ENCODE results near the gene GPR61. TPM values are rescaled to one million over a fixed set of nuclear protein-coding genes. Genes with fewer than 3 reads are reported as not detected.

The GPR61 gene
- total RNA-seq, 1 experiment from 2014 or later: not detected

DNA sequence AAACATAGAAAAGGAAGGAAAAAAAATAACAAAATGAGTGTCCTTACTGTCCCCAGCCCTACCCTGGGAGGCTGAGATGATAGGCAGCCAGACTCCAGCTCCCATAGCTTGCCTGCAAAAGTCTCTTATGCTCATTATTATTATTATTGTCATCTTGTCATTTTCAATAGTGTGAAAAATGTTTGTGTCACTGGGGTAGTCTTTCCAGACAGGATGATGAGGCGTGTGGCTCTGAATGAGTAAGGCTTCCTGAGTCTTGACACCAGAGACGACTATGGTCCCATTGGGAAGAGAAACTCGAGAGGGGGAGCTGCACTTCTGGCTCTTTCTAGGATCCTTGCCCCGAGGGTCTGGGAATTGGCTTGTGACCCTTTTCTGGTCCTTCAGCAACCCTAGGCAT is 46.9 kb upstream of the GPR61 start:
- TF ChIP-seq, protein P1, sequence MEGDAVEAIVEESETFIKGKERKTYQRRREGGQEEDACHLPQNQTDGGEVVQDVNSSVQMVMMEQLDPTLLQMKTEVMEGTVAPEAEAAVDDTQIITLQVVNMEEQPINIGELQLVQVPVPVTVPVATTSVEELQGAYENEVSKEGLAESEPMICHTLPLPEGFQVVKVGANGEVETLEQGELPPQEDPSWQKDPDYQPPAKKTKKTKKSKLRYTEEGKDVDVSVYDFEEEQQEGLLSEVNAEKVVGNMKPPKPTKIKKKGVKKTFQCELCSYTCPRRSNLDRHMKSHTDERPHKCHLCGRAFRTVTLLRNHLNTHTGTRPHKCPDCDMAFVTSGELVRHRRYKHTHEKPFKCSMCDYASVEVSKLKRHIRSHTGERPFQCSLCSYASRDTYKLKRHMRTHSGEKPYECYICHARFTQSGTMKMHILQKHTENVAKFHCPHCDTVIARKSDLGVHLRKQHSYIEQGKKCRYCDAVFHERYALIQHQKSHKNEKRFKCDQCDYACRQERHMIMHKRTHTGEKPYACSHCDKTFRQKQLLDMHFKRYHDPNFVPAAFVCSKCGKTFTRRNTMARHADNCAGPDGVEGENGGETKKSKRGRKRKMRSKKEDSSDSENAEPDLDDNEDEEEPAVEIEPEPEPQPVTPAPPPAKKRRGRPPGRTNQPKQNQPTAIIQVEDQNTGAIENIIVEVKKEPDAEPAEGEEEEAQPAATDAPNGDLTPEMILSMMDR (IDR thresholded peaks at IDR 0.05; ENCODE audit: unreplicated experiment): no peak
- no peak for DNase-seq
- intact Hi-C loops (cut with micrococcal nuclease; ENCODE audit: unreplicated experiment): no loop called here
- no peaks in the 10 kb centered on the region for H3K27me3 Mint-ChIP-seq (ENCODE audit: unreplicated experiment)
- H3K9me3 Mint-ChIP-seq (ENCODE audit: low read depth, unreplicated experiment): no peaks in the 10 kb centered on the region
- H3K4me3 Mint-ChIP-seq (ENCODE audit: low read depth, unreplicated experiment): no peak overlapping the region
- peaks cover 14% of the 10 kb centered on the region for H3K36me3 Mint-ChIP-seq (ENCODE audit: insufficient read depth, unreplicated experiment)
- H3K4me1 Mint-ChIP-seq (ENCODE audit: low read depth, unreplicated experiment): peaks cover 7% of the 10 kb centered on the region
- H3K27ac Mint-ChIP-seq (ENCODE audit: unreplicated experiment): no peak overlapping the region
- CTCF ChIA-PET: interaction anchor here (1.2 to 2.9 kb wide), 2 partner anchors 9 to 39 kb away, joined by 3 to 13 read pairs; partner anchors contain the start of gene ATXN7L2
- no TSS peak for BruUV-seq (replicated peaks)

DNA sequence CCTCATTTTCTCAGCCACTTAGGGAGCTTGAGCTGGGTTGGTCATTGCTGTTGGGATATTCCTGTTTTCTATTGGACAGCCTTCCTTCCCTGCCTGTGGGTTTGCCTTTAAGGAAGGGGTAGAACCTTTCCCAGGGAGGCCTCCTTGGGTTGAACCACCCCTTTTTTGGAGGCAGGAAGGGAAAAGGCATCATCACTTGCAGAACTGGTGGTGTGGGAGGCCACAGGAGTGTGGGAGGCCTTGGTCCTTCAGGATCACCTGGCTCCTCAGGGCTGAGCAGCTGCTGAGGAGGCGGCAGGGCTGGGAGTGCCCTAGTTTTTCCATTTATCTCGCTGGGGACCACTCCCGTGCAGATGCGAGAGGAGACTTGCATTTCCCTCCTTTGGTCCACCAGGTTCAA is 46.4 kb upstream of the GPR61 start:
- no peak overlapping the region for H3K4me3 Mint-ChIP-seq (ENCODE audit: low read depth, unreplicated experiment)
- no peak for DNase-seq

DNA sequence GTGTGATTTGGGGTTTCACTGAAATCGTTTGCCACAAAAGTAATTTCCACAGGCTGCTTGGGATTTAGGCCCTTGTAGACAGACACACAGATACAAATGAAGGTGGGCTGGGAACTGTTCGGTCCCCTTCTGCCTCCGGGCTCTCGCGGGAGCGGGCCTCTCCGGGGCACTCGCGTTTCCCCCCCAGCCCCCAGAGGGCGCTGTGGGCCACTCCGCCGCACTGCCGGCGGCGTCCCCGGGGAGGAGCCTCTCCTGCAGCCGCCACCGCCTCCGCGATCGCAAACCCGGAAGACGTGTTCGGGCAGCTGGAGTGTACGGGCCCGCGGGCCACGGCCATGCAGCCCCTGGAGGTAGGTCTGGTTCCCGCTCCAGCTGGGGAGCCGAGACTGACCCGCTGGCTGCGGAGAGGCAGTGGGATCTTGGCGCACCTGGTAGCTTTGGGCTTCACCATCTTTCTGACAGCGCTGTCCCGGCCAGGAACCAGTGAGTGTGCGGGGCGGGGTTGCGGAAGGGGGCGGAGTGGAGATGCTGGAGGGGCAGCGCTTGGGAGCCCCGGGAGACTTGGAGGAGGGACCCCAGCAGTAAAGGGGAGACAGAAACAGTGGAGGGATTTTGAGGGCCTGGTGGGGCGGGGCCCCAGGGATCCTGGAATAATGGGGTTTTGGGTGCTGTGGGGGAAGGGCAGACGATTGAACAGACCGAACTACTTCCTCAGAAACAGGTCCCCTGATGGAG is 45.7 kb upstream of the GPR61 start, which contains the start of gene CYB561D1:
Gene CYB561D1, plus strand, starts transcription at position 290 of the 735 bp plus-strand sequence. Its CDS starts 46 bp downstream, at position 336.
- DNase-seq: peak; percentile 90
- no TSS peak for BruUV-seq (replicated peaks)
- intact Hi-C loops (cut with micrococcal nuclease; ENCODE audit: unreplicated experiment): loop anchor here (1.0 kb wide), 1 partner anchor 38 kb away; no protein-coding TSS in a partner anchor
- H3K27ac Mint-ChIP-seq (ENCODE audit: unreplicated experiment): peak within 1 kb of the TSS; percentile 54
- H3K4me3 Mint-ChIP-seq (ENCODE audit: low read depth, unreplicated experiment): peak within 1 kb of the TSS; percentile 98
- TF ChIP-seq, protein P1 (IDR thresholded peaks at IDR 0.05; ENCODE audit: unreplicated experiment): peak; percentile 78
- H3K9me3 Mint-ChIP-seq (ENCODE audit: low read depth, unreplicated experiment): no peaks in the 10 kb centered on the region
- H3K4me1 Mint-ChIP-seq (ENCODE audit: low read depth, unreplicated experiment): peaks cover 7% of the 10 kb centered on the region
- CTCF ChIA-PET: interaction anchor here (2.9 kb wide), 1 partner anchor 38 kb away, joined by 13 read pairs; no protein-coding TSS in a partner anchor
- H3K27me3 Mint-ChIP-seq (ENCODE audit: unreplicated experiment): no peaks in the 10 kb centered on the region
- H3K36me3 Mint-ChIP-seq (ENCODE audit: insufficient read depth, unreplicated experiment): peaks cover 14% of the 10 kb centered on the region

More for the DNA sequence above, 46.4 kb upstream of the GPR61 start:
- Mint-ChIP-seq H3K36me3 (ENCODE audit: insufficient read depth, unreplicated experiment) (peaks cover 14% of the 10 kb centered on the region), H3K27ac (ENCODE audit: unreplicated experiment) (no peak overlapping the region), H3K27me3 (ENCODE audit: unreplicated experiment) (no peaks in the 10 kb centered on the region), H3K4me1 (ENCODE audit: low read depth, unreplicated experiment) (peaks cover 7% of the 10 kb centered on the region), H3K9me3 (ENCODE audit: low read depth, unreplicated experiment) (no peaks in the 10 kb centered on the region)
- TF ChIP-seq, protein P1 (IDR thresholded peaks at IDR 0.05; ENCODE audit: unreplicated experiment): no peak
- intact Hi-C loops (cut with micrococcal nuclease; ENCODE audit: unreplicated experiment): no loop called here
- CTCF ChIA-PET: interaction anchor here (2.9 kb wide), 1 partner anchor 39 kb away, joined by 13 read pairs; no protein-coding TSS in a partner anchor
- BruUV-seq (replicated peaks): no TSS peak

DNA sequence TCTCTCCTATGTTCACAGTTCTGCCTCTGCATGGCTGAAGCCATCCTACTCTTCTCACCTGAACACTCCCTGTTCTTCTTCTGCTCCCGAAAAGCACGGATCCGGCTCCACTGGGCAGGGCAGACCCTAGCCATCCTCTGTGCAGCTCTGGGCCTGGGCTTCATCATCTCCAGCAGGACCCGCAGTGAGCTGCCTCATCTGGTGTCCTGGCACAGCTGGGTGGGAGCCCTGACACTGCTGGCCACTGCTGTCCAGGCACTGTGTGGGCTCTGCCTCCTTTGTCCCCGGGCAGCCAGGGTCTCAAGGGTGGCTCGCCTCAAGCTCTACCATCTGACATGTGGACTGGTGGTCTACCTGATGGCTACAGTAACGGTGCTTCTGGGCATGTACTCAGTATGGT is 43.9 kb upstream of the GPR61 start:
- Mint-ChIP-seq H3K4me3 (ENCODE audit: low read depth, unreplicated experiment) (no peak overlapping the region), H3K27me3 (ENCODE audit: unreplicated experiment) (no peaks in the 10 kb centered on the region), H3K27ac (ENCODE audit: unreplicated experiment) (no peak overlapping the region), H3K36me3 (ENCODE audit: insufficient read depth, unreplicated experiment) (peaks cover 14% of the 10 kb centered on the region), H3K4me1 (ENCODE audit: low read depth, unreplicated experiment) (peaks cover 7% of the 10 kb centered on the region), H3K9me3 (ENCODE audit: low read depth, unreplicated experiment) (no peaks in the 10 kb centered on the region)
- no TSS peak for BruUV-seq (replicated peaks)
- DNase-seq: no peak
- TF ChIP-seq, protein P1 (IDR thresholded peaks at IDR 0.05; ENCODE audit: unreplicated experiment): no peak
- intact Hi-C loops (cut with micrococcal nuclease; ENCODE audit: unreplicated experiment): no loop called here
- CTCF ChIA-PET: no interaction called here

Data from Calu3 (cell line).